Nucleus accumbens (tissue), 56 donors: ENCODE data around the gene GRIN2D.
"Not testable (repeated sequence)": the region's sequence is repeated elsewhere in the genome, so short reads cannot be mapped to it uniquely, and the experiment has no call there.

Experiments
- DNase-seq, 56 donors: peaks; one replicate each; lab custom pipeline; 2025; lab: John Stamatoyannopoulos, UW

Gene GRIN2D

GRCh38 chr19:48370955-48371354 lies 22.5 kb upstream of the GRIN2D start:
- no peak for DNase-seq

GRCh38 chr19:48371367-48371766 lies 22.1 kb upstream of the GRIN2D start:
- DNase-seq = no peak

GRCh38 chr19:48371771-48372170 lies 21.7 kb upstream of the GRIN2D start:
- not testable (repeated sequence) for DNase-seq

GRCh38 chr19:48372904-48373303 lies 20.6 kb upstream of the GRIN2D start:
- DNase-seq = peak in 29 of 56 donors; percentile 4 to 75 (median 29)

GRCh38 chr19:48373567-48373966 lies 19.9 kb upstream of the GRIN2D start:
- DNase-seq = no peak

GRCh38 chr19:48378194-48378570 lies 15.3 kb upstream of the GRIN2D start:
- DNase-seq = no peak

GRCh38 chr19:48379058-48379457 lies 14.4 kb upstream of the GRIN2D start:
- DNase-seq = no peak

GRCh38 chr19:48381178-48381950 lies 12.1 kb upstream of the GRIN2D start:
- no peak for DNase-seq

- DNase-seq = no peak
Measured at GRCh38 chr19:48382286-48382685, 11.2 kb upstream of the GRIN2D start.

GRCh38 chr19:48385461-48386087 lies 7.9 kb upstream of the GRIN2D start:
- DNase-seq = no peak

GRCh38 chr19:48386981-48387380 lies 6.5 kb upstream of the GRIN2D start:
- DNase-seq = no peak

- peak in 46 of 56 donors; percentile 10 to 68 (median 46) for DNase-seq
Measured at GRCh38 chr19:48390188-48391099, 3.0 kb upstream of the GRIN2D start.

GRCh38 chr19:48391100-48392005 lies 2.1 kb upstream of the GRIN2D start, which contains the start of gene KDELR1:
KDELR1 (minus strand) TSS chr19:48391551; CDS start chr19:48391358, 193 bp downstream.
- peak in 54 of 56 donors; percentile 20 to 87 (median 71) for DNase-seq

GRCh38 chr19:48392006-48392344 lies 1.5 kb upstream of the GRIN2D start:
- not testable (repeated sequence) for DNase-seq

- no peak for DNase-seq
Measured at GRCh38 chr19:48392860-48393558, 459 bp upstream of the GRIN2D start.

- no peak for DNase-seq
Measured at GRCh38 chr19:48394331-48395169, 1.1 kb downstream of the GRIN2D start.

- DNase-seq = no peak
Measured at GRCh38 chr19:48395170-48395455, 1.6 kb downstream of the GRIN2D start.

GRCh38 chr19:48395499-48395898 lies 2.0 kb downstream of the GRIN2D start:
- DNase-seq = no peak
